ENCODE results near the gene FOXP3.

DNA sequence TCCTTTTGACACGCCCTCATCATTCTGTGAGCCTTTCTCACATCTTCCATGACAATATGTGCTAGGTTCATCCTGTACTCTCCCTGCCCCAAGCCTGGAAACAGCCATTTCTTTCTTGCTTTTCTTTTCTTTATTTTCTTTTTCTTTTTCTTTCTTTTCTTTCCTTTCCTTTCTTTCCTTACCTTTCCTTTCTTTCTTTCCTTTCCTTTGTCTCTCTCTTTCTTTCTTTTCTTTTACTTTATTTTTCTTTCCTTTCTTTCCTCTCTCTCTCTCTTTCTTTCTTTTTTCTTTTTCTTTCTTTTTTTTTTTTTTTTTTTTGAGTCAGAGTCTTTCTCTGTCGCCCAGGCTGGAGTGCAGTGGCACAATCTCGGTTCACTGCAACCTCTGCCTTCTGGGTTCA is 19.7 kb upstream of the FOXP3 start:
- TF ChIP-seq CTCF (IDR thresholded peaks at IDR 0.05): no peak
- no peak for TF ChIP-seq POLR2A (IDR thresholded peaks at IDR 0.05)

Measured in uterus (tissue), 2 donors.